Endothelial cell (in vitro differentiated cells): ENCODE data around the gene C16orf46. TPM values are rescaled to one million over a fixed set of nuclear protein-coding genes. Genes with fewer than 3 reads are reported as not detected.
"Not testable (repeated sequence)": the region's sequence is repeated elsewhere in the genome, so short reads cannot be mapped to it uniquely, and the experiment has no call there.

ENCODE experiments used
- DNase-seq: peaks from one replicate; pipeline ENCODE4 v3.0.0; 2021; ENCODE audit warnings: low spot score
- H3K27ac Mint-ChIP-seq: one replicate; pipeline ENCODE4 v1.8.0; 2021; ENCODE audit warnings: mixed read lengths, inconsistent platforms; ENCODE audit not compliant: unreplicated experiment
- H3K27me3 Mint-ChIP-seq: one replicate; pipeline ENCODE4 v1.8.0; 2021; ENCODE audit warnings: mild to moderate bottlenecking, moderate library complexity, mixed read lengths, inconsistent platforms; ENCODE audit not compliant: unreplicated experiment
- H3K36me3 Mint-ChIP-seq: one replicate; pipeline ENCODE4 v1.8.0; 2021; ENCODE audit warnings: mild to moderate bottlenecking, low read depth, mixed read lengths, inconsistent platforms; ENCODE audit not compliant: unreplicated experiment
- H3K4me1 Mint-ChIP-seq: one replicate; pipeline ENCODE4 v1.8.0; 2021; ENCODE audit warnings: mild to moderate bottlenecking, mixed read lengths, inconsistent platforms; ENCODE audit not compliant: unreplicated experiment
- H3K4me3 Mint-ChIP-seq: one replicate; pipeline ENCODE4 v1.8.0; 2021; ENCODE audit warnings: mild to moderate bottlenecking, mixed read lengths, inconsistent platforms; ENCODE audit not compliant: unreplicated experiment
- H3K9me3 Mint-ChIP-seq: one replicate; pipeline ENCODE4 v1.8.0; 2021; ENCODE audit warnings: mixed read lengths, inconsistent platforms; ENCODE audit not compliant: unreplicated experiment
- total RNA-seq: library from RNA; stranded (reverse); fragmentation: NEBNext Ultra II Directional; extraction: Animal tissue kit (Norgen Biotek cat#: 25700); gene quantifications from one replicate; pipeline ENCODE4 v1.2.1, GENCODE V29; 2021; ENCODE audit not compliant: unreplicated experiment
- TF ChIP-seq, protein P1 (sequence below): fragments of 200-600 bp; sonication (generic); IDR thresholded peaks from one replicate; pipeline ENCODE4 v1.5.0; 2021; ENCODE audit warnings: antibody characterized with exemption; ENCODE audit not compliant: unreplicated experiment

The C16orf46 gene
- total RNA-seq, 1 donor from 2014 or later = 0.18 TPM

DNA sequence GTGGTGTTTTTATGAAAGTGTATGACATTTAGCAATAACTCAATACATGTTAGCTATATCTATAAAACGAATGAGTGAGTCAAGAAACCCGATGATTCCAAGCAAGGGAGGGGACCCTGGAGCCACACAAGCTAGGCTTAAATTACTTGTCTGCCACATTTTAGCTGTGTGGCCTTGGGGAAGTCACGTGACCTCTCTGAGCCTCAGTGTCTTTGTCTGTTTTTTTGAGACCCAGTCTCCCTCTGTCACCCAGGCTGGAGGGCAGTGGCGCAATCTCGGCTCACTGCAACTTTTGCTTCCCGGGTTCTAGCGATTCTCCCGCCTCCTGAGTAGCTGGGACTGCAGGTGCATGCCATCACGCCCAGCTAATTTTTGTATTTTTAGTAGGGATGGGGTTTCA lies 39.2 kb upstream of the C16orf46 start:
- Mint-ChIP-seq H3K27ac (no peak overlapping the region), H3K4me1 (no peaks in the 10 kb centered on the region), H3K36me3 (no peaks in the 10 kb centered on the region), H3K27me3 (peaks cover 7% of the 10 kb centered on the region), H3K4me3 (no peak overlapping the region), H3K9me3 (no peaks in the 10 kb centered on the region)
- TF ChIP-seq, protein P1, sequence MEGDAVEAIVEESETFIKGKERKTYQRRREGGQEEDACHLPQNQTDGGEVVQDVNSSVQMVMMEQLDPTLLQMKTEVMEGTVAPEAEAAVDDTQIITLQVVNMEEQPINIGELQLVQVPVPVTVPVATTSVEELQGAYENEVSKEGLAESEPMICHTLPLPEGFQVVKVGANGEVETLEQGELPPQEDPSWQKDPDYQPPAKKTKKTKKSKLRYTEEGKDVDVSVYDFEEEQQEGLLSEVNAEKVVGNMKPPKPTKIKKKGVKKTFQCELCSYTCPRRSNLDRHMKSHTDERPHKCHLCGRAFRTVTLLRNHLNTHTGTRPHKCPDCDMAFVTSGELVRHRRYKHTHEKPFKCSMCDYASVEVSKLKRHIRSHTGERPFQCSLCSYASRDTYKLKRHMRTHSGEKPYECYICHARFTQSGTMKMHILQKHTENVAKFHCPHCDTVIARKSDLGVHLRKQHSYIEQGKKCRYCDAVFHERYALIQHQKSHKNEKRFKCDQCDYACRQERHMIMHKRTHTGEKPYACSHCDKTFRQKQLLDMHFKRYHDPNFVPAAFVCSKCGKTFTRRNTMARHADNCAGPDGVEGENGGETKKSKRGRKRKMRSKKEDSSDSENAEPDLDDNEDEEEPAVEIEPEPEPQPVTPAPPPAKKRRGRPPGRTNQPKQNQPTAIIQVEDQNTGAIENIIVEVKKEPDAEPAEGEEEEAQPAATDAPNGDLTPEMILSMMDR = no peak
- no peak for DNase-seq

DNA sequence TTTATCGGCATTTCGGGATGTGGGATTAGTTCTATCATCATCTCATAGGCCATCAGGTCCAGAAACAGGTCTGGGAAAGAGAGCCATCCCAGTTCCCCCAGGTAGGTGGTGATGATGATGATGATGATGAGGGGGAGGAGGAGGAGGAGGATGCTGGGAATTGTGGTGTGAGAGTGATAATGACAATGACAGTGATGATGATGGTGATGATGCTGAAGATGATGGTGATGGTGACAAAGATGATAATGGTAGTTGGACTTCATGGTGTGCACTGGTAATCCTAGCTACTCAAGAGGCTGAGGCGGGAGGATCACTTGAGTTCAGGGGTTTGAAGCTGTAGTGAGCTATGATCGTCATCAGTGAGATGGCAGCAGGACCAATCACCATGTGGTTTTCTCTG lies 35.4 kb upstream of the C16orf46 start:
- H3K9me3 Mint-ChIP-seq = no peaks in the 10 kb centered on the region
- H3K27ac Mint-ChIP-seq = no peak overlapping the region
- H3K4me3 Mint-ChIP-seq = no peak overlapping the region
- no peak for DNase-seq
- TF ChIP-seq, protein P1 = no peak
- peaks cover 8% of the 10 kb centered on the region for H3K27me3 Mint-ChIP-seq
- no peaks in the 10 kb centered on the region for H3K36me3 Mint-ChIP-seq
- no peaks in the 10 kb centered on the region for H3K4me1 Mint-ChIP-seq

DNA sequence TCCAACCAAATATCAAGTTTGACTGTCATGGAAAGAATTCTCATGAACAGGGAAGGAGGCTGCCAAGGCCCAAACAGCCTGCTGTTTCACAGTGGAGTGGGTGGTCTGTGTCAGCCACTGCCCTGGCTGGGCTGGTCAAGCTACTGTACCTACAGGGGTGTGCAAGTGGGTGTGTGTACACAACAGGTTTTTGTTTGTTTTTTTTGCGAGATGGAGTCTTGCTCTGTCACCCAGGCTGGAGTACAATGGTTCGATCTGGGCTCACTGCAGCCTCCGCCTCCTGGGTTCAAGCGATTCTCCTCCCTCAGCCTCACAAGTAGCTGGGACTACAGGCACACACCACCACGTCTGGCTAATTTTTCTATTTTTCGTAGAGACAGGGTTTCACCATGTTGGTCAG lies 32.2 kb upstream of the C16orf46 start:
- not testable (repeated sequence) for H3K4me1 Mint-ChIP-seq, H3K4me3 Mint-ChIP-seq, H3K27me3 Mint-ChIP-seq, H3K9me3 Mint-ChIP-seq, H3K36me3 Mint-ChIP-seq, DNase-seq, H3K27ac Mint-ChIP-seq

DNA sequence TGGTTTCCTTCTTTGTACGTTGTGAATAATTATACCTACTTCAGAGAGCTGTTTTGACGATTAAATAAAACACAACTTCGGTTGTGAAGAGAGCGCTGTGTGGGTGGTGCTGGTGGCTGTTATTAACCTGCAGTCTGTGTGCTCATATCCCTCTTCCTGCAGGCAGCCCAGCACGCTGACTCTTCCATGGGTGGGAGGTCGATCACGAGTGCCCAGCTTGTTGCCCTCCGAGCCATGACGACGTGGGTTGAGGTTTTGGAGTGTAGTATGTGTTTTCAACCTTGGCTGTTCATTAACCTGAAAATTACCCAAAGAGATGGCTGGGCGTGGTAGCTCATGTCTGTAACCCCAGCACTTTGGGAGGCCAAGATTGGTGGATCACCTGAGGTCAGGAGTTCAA lies 30.5 kb upstream of the C16orf46 start:
- Mint-ChIP-seq H3K27me3 (peaks cover 6% of the 10 kb centered on the region), H3K4me1 (no peaks in the 10 kb centered on the region), H3K4me3 (no peak overlapping the region), H3K9me3 (no peaks in the 10 kb centered on the region), H3K36me3 (no peaks in the 10 kb centered on the region), H3K27ac (no peak overlapping the region)
- TF ChIP-seq, protein P1 = no peak
- DNase-seq = no peak

GRCh38 chr16:81106826-81107503 lies 29.9 kb upstream of the C16orf46 start:
- no peak overlapping the region for H3K4me3 Mint-ChIP-seq
- H3K27me3 Mint-ChIP-seq = peaks cover 5% of the 10 kb centered on the region
- H3K27ac Mint-ChIP-seq = no peak overlapping the region
- DNase-seq = no peak
- H3K9me3 Mint-ChIP-seq = no peaks in the 10 kb centered on the region
- no peaks in the 10 kb centered on the region for H3K4me1 Mint-ChIP-seq
- TF ChIP-seq, protein P1 = no peak
- H3K36me3 Mint-ChIP-seq = no peaks in the 10 kb centered on the region
